B cell (primary cell): ENCODE results near the gene ADAR. TPM values are rescaled to one million over a fixed set of nuclear protein-coding genes. Genes with fewer than 3 reads are reported as not detected.

Experiments
- ATAC-seq: fragments of 200-7000 bp; cut with Tn5 transposase; one replicate; pipeline ENCODE4 v1.10.0; 2021; ENCODE audit warnings: low read depth, mild to moderate bottlenecking, moderate number of reproducible peaks, moderate library complexity
- CTCF ChIA-PET: fragments of 350-600 bp; sonication (Branson Sonifier 250); formaldehyde crosslinking; loops from one replicate; lab custom pipeline; 2021; ENCODE audit warnings: antibody characterized with exemption, inconsistent platforms; lab: Charles Lee
- POLR2A ChIA-PET: fragments of 350-600 bp; sonication (Branson Sonifier 250); formaldehyde crosslinking; loops from one replicate; lab custom pipeline; 2021; ENCODE audit warnings: antibody characterized with exemption; lab: Charles Lee
- DNase-seq: peaks from one replicate; pipeline ENCODE4 v3.0.0; 2013
- H2AFZ ChIP-seq: 2 replicates; pipeline ENCODE4 v1.6.1; 2012; ENCODE audit warnings: mild to moderate bottlenecking, low read depth, low read length; ENCODE audit not compliant: insufficient read depth, poor library complexity, severe bottlenecking
- H3K27ac ChIP-seq, 2 donors: 1 replicate in 1 of 2; 2 replicates in 1 of 2; pipeline ENCODE4 v1.5.1; 2012 to 2013; ENCODE audit warnings: low read length in 2 of 2, mild to moderate bottlenecking in 2 of 2, moderate library complexity in 1 of 2
- H3K27me3 ChIP-seq, 4 experiments: fragments of 200-600 bp in 1 of 4; sonication (generic) in 1 of 4; replicated peaks in 1 of 4; 1 replicate in 2 of 4; 2 replicates in 2 of 4; pipeline versions ENCODE4 v1.6.1 to v1.7.0; 2013 to 2016; ENCODE audit warnings: low read length in 3 of 4, mild to moderate bottlenecking in 2 of 4, mixed read lengths in 1 of 4, moderate library complexity in 1 of 4; ENCODE audit not compliant: insufficient read depth in 4 of 4, control insufficient read depth in 3 of 4; ENCODE audit errors: control extremely low read depth in 1 of 4
- H3K36me3 ChIP-seq, 2 experiments: replicated peaks in 1 of 2; 1 replicate in 1 of 2; 2 replicates in 1 of 2; pipeline versions ENCODE4 v1.6.1 to v1.7.1; 2013; ENCODE audit warnings: low read length in 1 of 2; ENCODE audit not compliant: insufficient read depth in 2 of 2, control insufficient read depth in 1 of 2; ENCODE audit errors: control extremely low read depth in 1 of 2, extremely low read depth in 1 of 2
- H3K4me1 ChIP-seq, 2 donors: fragments of 200-600 bp in 1 of 2; sonication (generic) in 1 of 2; 1 replicate in 1 of 2; 2 replicates in 1 of 2; pipeline versions ENCODE4 v1.5.1 to v1.6.1; 2013 to 2017; ENCODE audit warnings: low read length in 2 of 2; ENCODE audit not compliant: control insufficient read depth in 2 of 2, insufficient read depth in 2 of 2
- H3K4me2 ChIP-seq: replicated peaks from 2 replicates; pipeline ENCODE3; 2012; ENCODE audit warnings: mild to moderate bottlenecking, low read depth, low read length; ENCODE audit not compliant: poor library complexity, severe bottlenecking
- H3K4me3 ChIP-seq, 5 experiments: fragments of 200-600 bp in 1 of 5; sonication (generic) in 1 of 5; 1 replicate in 3 of 5; 2 replicates in 2 of 5; pipeline versions ENCODE4 v1.5.1 to v1.7.0; 2011 to 2016; ENCODE audit warnings: low read length in 4 of 5, mild to moderate bottlenecking in 4 of 5, low read depth in 2 of 5, control low read depth in 1 of 5, moderate library complexity in 1 of 5; ENCODE audit not compliant: insufficient read depth in 1 of 5; ENCODE audit errors: control extremely low read depth in 1 of 5, extremely low read depth in 1 of 5
- H3K79me2 ChIP-seq: fragments of 200-600 bp; sonication (generic); one replicate; pipeline ENCODE4 v1.6.0; 2016; ENCODE audit warnings: low read length; ENCODE audit not compliant: control insufficient read depth, insufficient read depth
- H3K9ac ChIP-seq: fragments of 200-600 bp; sonication (generic); 2 replicates; pipeline ENCODE4 v1.6.1; 2017; ENCODE audit warnings: mild to moderate bottlenecking, low read length, moderate library complexity
- H3K9me3 ChIP-seq, 3 donors: one replicate each; pipeline versions ENCODE4 v1.6.1 to v1.7.1; 2013; ENCODE audit warnings: low read length in 2 of 3; ENCODE audit not compliant: control insufficient read depth in 2 of 3, insufficient read depth in 1 of 3; ENCODE audit errors: control extremely low read depth in 1 of 3
- H4K20me1 ChIP-seq: 2 replicates; pipeline ENCODE4 v1.6.0; 2012; ENCODE audit warnings: mild to moderate bottlenecking, low read length; ENCODE audit not compliant: insufficient read depth, control insufficient read depth, poor library complexity, severe bottlenecking
- H3K27ac Mint-ChIP-seq: one replicate; pipeline ENCODE4 v1.8.0; 2021; ENCODE audit warnings: mixed read lengths
- H3K27me3 Mint-ChIP-seq: one replicate; pipeline ENCODE4 v1.8.0; 2021; ENCODE audit warnings: mixed read lengths
- H3K4me1 Mint-ChIP-seq: one replicate; pipeline ENCODE4 v1.8.0; 2021; ENCODE audit warnings: mixed read lengths
- H3K4me3 Mint-ChIP-seq: one replicate; pipeline ENCODE4 v1.8.0; 2021; ENCODE audit warnings: mixed read lengths
- H3K9me3 Mint-ChIP-seq: one replicate; pipeline ENCODE4 v1.8.0; 2022; ENCODE audit warnings: mixed read lengths; ENCODE audit not compliant: insufficient read depth
- EZH2 ChIP-seq: IDR thresholded peaks from 2 replicates; pipeline ENCODE4 v1.6.1; 2012; ENCODE audit warnings: borderline replicate concordance, low read depth, mild to moderate bottlenecking, moderate library complexity, low read length; ENCODE audit not compliant: insufficient read depth, poor library complexity, severe bottlenecking
- whole genome bisulfite sequencing: methylation state at CpG from one replicate; pipeline ENCODE4 v1.1.5; 2013; ENCODE audit warnings: missing lambda C conversion rate; ENCODE audit not compliant: insufficient coverage; 5-methylcytosine and 5-hydroxymethylcytosine counted together
- intact Hi-C: fragments of 100-400 bp; cut with micrococcal nuclease; formaldehyde crosslinking; loops from one replicate; pipeline ENCODE4 v1.10.0; 2022
- polyA plus RNA-seq: library from polyadenylated mRNA; depleted of rRNA; stranded (reverse); fragments of >200 nt; gene quantifications from 2 replicates; pipeline ENCODE4 v1.2.3, GENCODE V29; 2012
- total RNA-seq, 2 donors: library from RNA; stranded (reverse); fragments of 120-200 nt in 1 of 2; gene quantifications; 1 replicate in 1 of 2; 2 replicates in 1 of 2; pipeline versions ENCODE4 v1.2.3 to v1.2.4, GENCODE V29; 2013 to 2022
- TF ChIP-seq, protein P1 (sequence below): fragments of 200-600 bp; IDR thresholded peaks from one replicate; pipeline ENCODE4 v1.8.0; 2022; ENCODE audit warnings: antibody characterized with exemption, mild to moderate bottlenecking

ADAR gene
- total and polyA plus RNA-seq, 2 donors (not counting 1 experiment from before 2014, with no cell fraction given), result 64.9 to 241 TPM

GRCh38 chr1:154629061-154629674, 21.2 kb upstream of the ADAR start:
- WGBS, result 100% methylated on average over 1 of the region's 1 CpG
- H4K20me1 ChIP-seq, result peaks cover 4% of the 10 kb centered on the region
- intact Hi-C loops, result loop anchor here (5.0 kb wide), 1 partner anchor 707 kb away; the partner anchor contains the start of gene GATAD2B
- no peaks in the 10 kb centered on the region for H3K36me3 ChIP-seq
- peaks cover 0 to 3% (median 0%) of the 10 kb centered on the region in 4 experiments for H3K27me3 ChIP-seq
- Mint-ChIP-seq H3K27ac (peak overlapping the region; percentile 67), H3K4me1 (peaks cover 27% of the 10 kb centered on the region), H3K27me3 (peaks cover 11% of the 10 kb centered on the region), H3K4me3 (peak overlapping the region; percentile 56), H3K9me3 (peaks cover 4% of the 10 kb centered on the region)
- DNase-seq, result no peak
- peaks cover 0 to 2% (median 0%) of the 10 kb centered on the region in 3 donors for H3K9me3 ChIP-seq
- no peak for TF ChIP-seq EZH2
- TF ChIP-seq, protein P1, sequence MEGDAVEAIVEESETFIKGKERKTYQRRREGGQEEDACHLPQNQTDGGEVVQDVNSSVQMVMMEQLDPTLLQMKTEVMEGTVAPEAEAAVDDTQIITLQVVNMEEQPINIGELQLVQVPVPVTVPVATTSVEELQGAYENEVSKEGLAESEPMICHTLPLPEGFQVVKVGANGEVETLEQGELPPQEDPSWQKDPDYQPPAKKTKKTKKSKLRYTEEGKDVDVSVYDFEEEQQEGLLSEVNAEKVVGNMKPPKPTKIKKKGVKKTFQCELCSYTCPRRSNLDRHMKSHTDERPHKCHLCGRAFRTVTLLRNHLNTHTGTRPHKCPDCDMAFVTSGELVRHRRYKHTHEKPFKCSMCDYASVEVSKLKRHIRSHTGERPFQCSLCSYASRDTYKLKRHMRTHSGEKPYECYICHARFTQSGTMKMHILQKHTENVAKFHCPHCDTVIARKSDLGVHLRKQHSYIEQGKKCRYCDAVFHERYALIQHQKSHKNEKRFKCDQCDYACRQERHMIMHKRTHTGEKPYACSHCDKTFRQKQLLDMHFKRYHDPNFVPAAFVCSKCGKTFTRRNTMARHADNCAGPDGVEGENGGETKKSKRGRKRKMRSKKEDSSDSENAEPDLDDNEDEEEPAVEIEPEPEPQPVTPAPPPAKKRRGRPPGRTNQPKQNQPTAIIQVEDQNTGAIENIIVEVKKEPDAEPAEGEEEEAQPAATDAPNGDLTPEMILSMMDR, result no peak
- H3K4me3 ChIP-seq, result no peak overlapping the region
- no peak overlapping the region for H3K27ac ChIP-seq
- peaks cover 8 to 12% of the 10 kb centered on the region in 2 donors for H3K4me1 ChIP-seq
- no peak overlapping the region for H3K4me2 ChIP-seq
- ATAC-seq, result no peak
- CTCF ChIA-PET, result interaction anchor here (1.1 to 1.7 kb wide), 2 partner anchors 23 to 69 kb away, joined by 3 to 7 read pairs; no protein-coding TSS in a partner anchor
- no peak overlapping the region for H3K9ac ChIP-seq
- H2AFZ ChIP-seq, result peak overlapping the region; percentile 91
- H3K79me2 ChIP-seq, result peaks cover 38% of the 10 kb centered on the region
- POLR2A ChIA-PET, result interaction anchor here (0.7 kb wide), 1 partner anchor 20 kb away, joined by 4 read pairs; no protein-coding TSS in a partner anchor

DNA sequence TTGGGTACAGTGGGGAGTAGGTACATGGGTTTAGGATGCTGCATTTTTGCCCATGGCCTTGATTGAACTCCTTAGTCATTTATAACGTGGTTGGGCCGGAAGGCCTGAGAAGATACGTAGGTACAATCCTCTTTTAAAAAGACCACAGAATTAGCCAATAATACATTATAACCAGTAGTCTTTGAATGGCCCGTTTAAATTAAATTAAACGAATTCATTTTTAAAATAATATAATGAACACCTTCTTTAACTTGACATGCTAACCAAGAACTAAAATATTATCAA, 20.1 kb upstream of the ADAR start:
- H3K4me1 ChIP-seq, result peaks cover 8 to 12% of the 10 kb centered on the region in 2 donors
- H3K27me3 ChIP-seq, result peaks cover 0 to 3% (median 0%) of the 10 kb centered on the region in 4 experiments
- no peaks in the 10 kb centered on the region for H3K36me3 ChIP-seq
- peak overlapping the region; percentile 94 to 98 for H3K27ac ChIP-seq
- H3K79me2 ChIP-seq, result peaks cover 49% of the 10 kb centered on the region
- peak overlapping the region; percentile 66 to 94 (median 88) for H3K4me3 ChIP-seq
- peaks cover 14% of the 10 kb centered on the region for H4K20me1 ChIP-seq
- WGBS, result no CpG with 5 or more reads among the region's 5 CpGs
- peaks cover 0 to 2% (median 0%) of the 10 kb centered on the region in 3 donors for H3K9me3 ChIP-seq
- peak overlapping the region; percentile 92 for H3K4me2 ChIP-seq
- Mint-ChIP-seq H3K27ac (peak overlapping the region; percentile 99), H3K4me1 (peaks cover 32% of the 10 kb centered on the region), H3K27me3 (peaks cover 7% of the 10 kb centered on the region), H3K9me3 (peaks cover 4% of the 10 kb centered on the region), H3K4me3 (peak overlapping the region; percentile 94)
- no peak for DNase-seq
- intact Hi-C loops, result loop anchor here (5.0 kb wide), 1 partner anchor 706 kb away; the partner anchor contains the start of gene GATAD2B
- CTCF ChIA-PET, result interaction anchor here (2.6 kb wide), 1 partner anchor 69 kb away, joined by 7 read pairs; no protein-coding TSS in a partner anchor
- peak overlapping the region; percentile 87 for H3K9ac ChIP-seq
- no peak for TF ChIP-seq EZH2
- TF ChIP-seq, protein P1, result no peak
- POLR2A ChIA-PET, result interaction anchor here (0.9 kb wide), 1 partner anchor 309 kb away, joined by 4 read pairs; the partner anchor contains the start of gene PMVK
- peak; percentile 18 for ATAC-seq
- peak overlapping the region; percentile 91 for H2AFZ ChIP-seq
